NCI-H1436 (cell line): ENCODE data around the gene SVBP.
"Not testable (repeated sequence)": the region's sequence is repeated elsewhere in the genome, so short reads cannot be mapped to it uniquely, and the experiment has no call there.

Experiments used
- DNase-seq: peaks from one replicate; lab custom pipeline; 2025; lab: John Stamatoyannopoulos, UW

The SVBP gene

DNA sequence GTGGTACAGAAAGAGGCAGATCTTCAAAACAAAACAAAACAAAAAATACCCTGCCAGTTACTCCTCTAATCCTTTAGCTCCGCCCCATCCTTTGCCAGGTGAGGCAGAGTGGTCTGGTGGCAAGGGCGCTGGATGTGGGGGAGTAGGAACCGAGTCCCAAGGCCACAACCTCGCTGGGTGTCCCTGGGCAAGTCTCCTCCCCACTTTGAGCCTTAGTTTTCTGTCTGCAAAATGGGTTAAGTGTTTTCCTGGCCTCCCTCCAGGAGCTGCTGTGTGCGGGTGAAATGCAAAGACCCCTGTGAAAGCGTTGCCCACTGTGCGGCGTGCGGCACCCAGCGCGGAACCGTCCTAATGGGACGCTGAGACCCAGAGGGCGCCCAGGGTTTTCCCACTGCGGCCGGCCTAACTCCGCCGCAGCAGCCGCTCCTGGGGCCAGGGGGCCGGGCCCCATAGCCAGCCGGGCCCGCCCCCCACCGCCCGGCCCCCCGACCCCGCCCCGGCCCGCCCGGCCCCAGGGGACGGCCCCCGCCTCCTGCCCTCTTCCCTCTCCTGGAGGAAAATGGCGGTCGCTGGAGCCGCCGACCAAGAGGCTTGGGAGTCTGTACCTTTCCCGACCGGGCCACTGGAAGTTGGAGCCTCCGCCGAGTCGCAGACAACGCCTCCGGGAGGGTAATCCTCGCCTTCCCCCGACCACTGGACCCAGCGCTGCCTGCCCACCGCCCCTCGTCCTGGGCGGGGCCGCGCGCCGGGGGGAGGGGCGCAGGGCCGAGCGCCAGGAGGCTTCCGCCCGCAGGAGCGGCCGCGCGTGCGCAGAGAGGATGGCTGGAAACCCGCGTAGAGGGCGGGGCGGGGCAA, at the start of gene SVBP, which contains the start of gene ERMAP:
TSS of gene SVBP (minus strand) at position 813 of the 855 bp plus-strand sequence. CDS start 853 bp downstream, outside the sequence.
TSS of gene ERMAP (plus strand) at position 538 of the 855 bp plus-strand sequence. CDS start 13,327 bp downstream, outside the sequence.
- peak; percentile 87 for DNase-seq

DNA sequence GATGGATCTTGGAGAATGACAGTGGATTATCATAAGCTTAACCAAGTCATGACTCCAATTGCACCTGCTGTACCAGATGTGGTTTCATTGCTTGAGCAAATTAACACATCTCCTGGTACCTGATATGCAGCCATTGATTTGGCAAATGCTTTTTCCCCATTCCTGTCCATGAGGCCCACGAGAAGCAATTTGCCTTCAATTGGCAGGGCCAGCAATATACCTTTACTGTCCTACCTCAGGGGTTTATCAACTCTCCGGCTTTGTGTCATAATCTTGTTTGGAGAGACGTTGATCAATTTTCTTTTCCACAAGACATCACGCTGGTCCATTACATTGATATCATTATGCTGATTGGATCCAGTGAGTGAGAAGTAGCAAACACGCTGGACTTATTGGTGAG, 49.4 kb upstream of the SVBP start:
- DNase-seq = no peak

- no peak for DNase-seq
These were observed 43.8 kb upstream of the SVBP start for GRCh38 chr1:42861014-42861399.

GRCh38 chr1:42860339-42861013, 43.3 kb upstream of the SVBP start:
- no peak for DNase-seq

DNA sequence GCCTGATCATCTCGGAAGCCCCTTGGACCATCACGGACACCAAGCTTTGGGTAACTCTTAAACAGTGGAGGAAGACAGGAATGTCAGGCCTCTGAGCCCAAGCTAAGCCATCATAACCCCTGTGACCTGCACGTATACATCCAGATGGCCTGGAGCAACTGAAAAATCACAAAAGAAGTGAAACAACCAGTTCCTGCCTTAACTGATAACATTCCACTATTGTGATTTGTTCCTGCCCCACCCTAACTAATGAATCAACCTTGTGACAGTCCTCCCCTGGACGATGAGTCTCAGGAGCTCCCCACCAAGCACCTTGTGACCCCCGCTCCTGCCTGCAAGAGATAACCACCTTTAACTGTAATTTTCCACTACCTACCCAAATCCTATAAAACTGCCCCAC, 42.2 kb upstream of the SVBP start:
- not testable (repeated sequence) for DNase-seq

- DNase-seq = not testable (repeated sequence)
These were observed 39.4 kb upstream of the SVBP start for GRCh38 chr1:42856554-42856953.

DNA sequence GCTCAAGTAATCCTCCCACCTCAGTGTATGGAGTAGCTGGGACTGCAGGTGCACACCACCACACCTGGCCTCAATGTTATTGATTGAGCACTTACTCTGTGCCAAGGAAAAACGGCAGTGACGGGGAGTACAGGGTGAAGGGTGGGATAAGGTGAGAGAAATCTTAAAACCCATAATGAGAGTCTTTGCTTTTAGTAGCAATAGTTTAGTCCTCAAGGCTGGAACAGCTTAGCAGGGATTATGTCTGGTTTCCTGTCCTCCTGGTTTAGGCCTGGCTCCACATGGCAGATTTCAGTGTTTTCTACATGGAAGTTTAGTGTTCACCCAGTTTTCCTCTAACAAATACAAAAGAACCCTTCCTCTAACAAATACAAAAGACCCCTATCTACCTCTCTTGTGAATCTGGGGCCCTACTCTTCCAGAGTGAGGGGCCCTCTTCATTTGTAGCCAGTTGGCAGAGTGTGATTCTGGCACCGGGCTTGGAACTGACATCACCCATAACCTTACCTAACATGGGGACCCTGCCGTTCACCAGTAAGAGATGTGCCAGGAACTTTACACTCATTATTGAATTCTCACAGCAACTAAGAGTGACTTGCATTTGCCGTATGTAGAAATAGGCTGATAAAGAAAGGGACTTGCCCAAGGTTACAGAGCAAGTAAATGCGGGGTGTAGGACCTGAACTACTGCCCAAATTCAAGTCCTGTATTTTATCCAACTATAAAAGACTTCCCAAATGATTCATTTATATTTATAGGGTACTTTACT, 36.1 kb upstream of the SVBP start:
- no peak for DNase-seq

GRCh38 chr1:42852608-42852980, 35.4 kb upstream of the SVBP start:
- no peak for DNase-seq

DNA sequence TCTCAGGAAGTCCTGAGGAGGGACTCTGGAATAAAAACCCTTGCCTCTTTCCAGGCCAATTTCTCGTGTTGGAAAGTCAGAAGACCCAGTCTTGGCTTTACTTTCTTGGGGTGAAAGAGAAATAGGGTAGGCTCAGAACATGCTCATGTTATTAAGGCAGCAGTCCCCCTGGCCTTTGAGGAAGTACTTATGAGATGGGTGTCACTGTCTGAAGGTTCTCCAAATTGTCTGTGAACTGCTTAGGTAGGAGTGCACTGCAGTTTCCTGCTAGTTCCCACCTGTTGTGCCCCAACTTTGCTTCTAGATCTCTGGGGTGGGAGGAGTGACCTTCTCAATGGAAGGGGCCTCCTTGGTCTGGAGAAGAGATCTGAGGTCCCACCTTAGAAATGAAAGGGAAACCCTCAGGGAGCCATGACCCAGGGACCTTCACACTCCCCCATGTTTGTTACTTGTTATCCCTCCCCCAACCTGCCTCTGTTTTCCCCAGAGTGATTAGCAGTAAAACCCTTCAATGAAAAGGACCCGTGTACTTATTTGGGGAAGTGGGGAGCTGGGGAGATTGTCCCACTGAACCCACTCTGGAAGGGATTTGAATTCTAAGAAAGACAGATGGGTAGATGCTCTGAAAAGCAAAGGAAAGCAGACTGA, 34.9 kb upstream of the SVBP start:
- DNase-seq = no peak

- no peak for DNase-seq
These were observed 34.2 kb upstream of the SVBP start for GRCh38 chr1:42851420-42851819.

GRCh38 chr1:42849944-42850343, 32.7 kb upstream of the SVBP start:
- no peak for DNase-seq

GRCh38 chr1:42848823-42849537, 31.8 kb upstream of the SVBP start:
- DNase-seq = no peak

- no peak for DNase-seq
These were observed 30.7 kb upstream of the SVBP start for GRCh38 chr1:42847721-42848460.

- no peak for DNase-seq
These were observed 30.0 kb upstream of the SVBP start for GRCh38 chr1:42847111-42847595.

GRCh38 chr1:42846257-42847110, 29.3 kb upstream of the SVBP start, which contains the start of gene ZNF691:
ZNF691 (plus strand) TSS chr1:42846613; CDS start chr1:42849659, 3,046 bp downstream.
- peak; percentile 92 for DNase-seq

- no peak for DNase-seq
These were observed 28.7 kb upstream of the SVBP start for GRCh38 chr1:42845866-42846256.

DNA sequence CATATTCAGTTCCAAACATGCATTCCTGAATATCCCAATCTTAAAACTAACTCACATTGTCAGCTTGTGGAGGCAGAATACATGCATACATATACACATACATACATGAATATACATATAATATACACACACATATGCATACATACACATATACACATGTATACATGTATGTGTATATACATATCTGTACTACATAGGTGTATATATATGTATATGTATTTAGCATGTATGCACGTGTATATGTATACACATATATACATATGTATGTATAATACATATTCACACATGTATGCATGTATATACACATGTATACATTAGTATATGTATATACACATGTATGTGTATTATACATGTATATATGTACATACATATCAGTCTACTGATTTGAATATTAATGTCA, 28.0 kb upstream of the SVBP start:
- DNase-seq = no peak

DNA sequence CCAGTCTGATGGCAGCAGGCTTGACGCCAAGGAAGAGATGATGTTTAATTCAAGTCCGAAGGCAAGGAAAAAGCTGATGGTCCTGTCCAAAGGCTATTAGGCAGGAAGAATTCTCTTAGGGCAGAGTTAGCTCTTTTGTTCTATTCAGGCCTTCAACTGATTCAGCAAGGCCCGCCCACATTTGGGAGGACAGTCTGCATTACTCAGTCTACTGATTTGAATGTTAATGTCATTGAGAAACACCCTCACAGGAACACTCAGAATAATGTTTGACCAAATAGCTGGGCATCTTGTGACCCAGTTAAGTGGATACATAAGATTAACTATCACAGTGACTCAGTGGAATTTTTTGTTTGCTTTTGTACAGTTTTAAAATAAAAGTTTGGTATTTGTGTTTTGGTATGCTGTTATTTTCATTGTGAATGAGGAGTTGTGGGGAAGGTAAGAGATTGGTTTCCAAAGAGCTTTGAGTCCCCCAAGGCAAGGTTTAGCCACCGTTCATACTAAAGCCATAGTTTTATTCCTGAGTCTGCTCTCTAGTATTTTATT, 27.5 kb upstream of the SVBP start:
- DNase-seq = no peak
